ENCODE measurements around the gene KRT86.

DNA sequence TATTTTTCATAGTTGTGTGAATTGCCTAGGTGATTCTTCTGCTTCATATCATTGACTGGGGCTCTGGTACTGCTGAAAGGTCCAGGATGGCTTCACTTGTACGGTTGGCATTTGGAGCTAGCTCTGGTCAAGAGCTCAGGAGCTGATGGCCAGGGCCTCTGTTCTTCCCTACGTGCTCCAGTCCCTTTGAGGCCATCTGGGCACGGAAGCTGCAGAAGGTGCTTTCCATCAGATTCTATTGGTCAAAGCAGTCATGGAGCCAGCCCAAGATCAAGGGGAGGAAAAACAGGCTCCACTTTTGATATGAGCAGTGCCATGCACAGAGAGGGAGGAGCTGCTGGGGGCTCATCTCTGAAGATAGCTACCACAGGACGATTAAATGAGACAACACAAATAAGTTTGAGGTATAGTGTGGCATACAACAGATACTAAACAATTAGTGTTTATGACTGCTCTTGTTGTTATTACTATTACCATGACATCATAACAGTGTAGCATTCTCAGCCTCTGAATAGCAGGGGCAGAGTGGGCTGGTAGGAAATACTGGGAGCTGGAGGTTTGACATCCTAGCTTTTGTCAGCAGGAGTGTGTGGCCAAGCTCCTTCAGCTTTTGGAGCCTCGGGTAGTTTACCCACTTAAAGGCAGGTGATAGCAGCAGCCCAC is 36.3 kb downstream of the KRT86 start:
- TF ChIP-seq EZH2 (IDR thresholded peaks at IDR 0.05; ENCODE audit: insufficient read depth, poor library complexity, severe bottlenecking) (no peak), EZH2phosphoT487 (IDR thresholded peaks at IDR 0.05; ENCODE audit: insufficient read depth, low read depth) (no peak)
